Measurements from ENCODE around the gene HOMER2. TPM values are rescaled to one million over a fixed set of nuclear protein-coding genes. Genes with fewer than 3 reads are reported as not detected.

HOMER2 gene
- total and polyA plus RNA-seq, 4 donors: 4.3 to 62.0 (median 23.6) TPM

GRCh38 chr15:82907350-82907749 lies 45.2 kb downstream of the HOMER2 start:
- H3K27me3 ChIP-seq (ENCODE audit: control insufficient read depth in 4 of 4, insufficient read depth in 4 of 4, low read length in 3 of 4): no peaks in the 10 kb centered on the region
- 94% methylated on average over 1 of the region's 1 CpG for WGBS
- no peak for TF ChIP-seq ATF3 (IDR thresholded peaks at IDR 0.05)
- TF ChIP-seq RXRA (IDR thresholded peaks at IDR 0.05): no peak
- TF ChIP-seq GABPA (IDR thresholded peaks at IDR 0.05 in 1 of 2, conservative IDR thresholded peaks at IDR 0.05 in 1 of 2): no peak
- no peak for TF ChIP-seq HNF4A (conservative IDR thresholded peaks at IDR 0.05)
- no peak for TF ChIP-seq HNF4G (IDR thresholded peaks at IDR 0.05)
- no peak for TF ChIP-seq FOXA2 (IDR thresholded peaks at IDR 0.05)
- TF ChIP-seq JUND (IDR thresholded peaks at IDR 0.05): no peak
- no peak overlapping the region for H3K9ac ChIP-seq (ENCODE audit: low read depth in 1 of 2, low read length in 2 of 2)
- no peak overlapping the region for H3K4me3 ChIP-seq (ENCODE audit: low read depth in 1 of 3, low read length in 3 of 3)
- DNase-seq (ENCODE audit: low spot score): no peak
- peaks cover 0 to 2% (median 0%) of the 10 kb centered on the region in 4 donors for H3K4me1 ChIP-seq (ENCODE audit: control insufficient read depth in 4 of 4, insufficient read depth in 4 of 4, low read length in 3 of 4)
- H3K9me3 ChIP-seq (ENCODE audit: control insufficient read depth in 4 of 4, low read length in 3 of 4): peaks cover 0 to 9% (median 5%) of the 10 kb centered on the region in 4 donors
- no peaks in the 10 kb centered on the region for H3K36me3 ChIP-seq (ENCODE audit: control insufficient read depth in 4 of 4, insufficient read depth in 3 of 4, low read depth in 1 of 4, low read length in 3 of 4)
- H3K27ac ChIP-seq (ENCODE audit: low read depth in 1 of 2, low read length in 2 of 2): no peak overlapping the region

GRCh38 chr15:82904574-82904973 lies 47.9 kb downstream of the HOMER2 start:
- H3K9ac ChIP-seq (ENCODE audit: low read depth in 1 of 2, low read length in 2 of 2): no peak overlapping the region
- TF ChIP-seq ATF3 (IDR thresholded peaks at IDR 0.05): no peak
- no peak overlapping the region for H3K27ac ChIP-seq (ENCODE audit: low read depth in 1 of 2, low read length in 2 of 2)
- H3K27me3 ChIP-seq (ENCODE audit: control insufficient read depth in 4 of 4, insufficient read depth in 4 of 4, low read length in 3 of 4): no peaks in the 10 kb centered on the region
- H3K4me1 ChIP-seq (ENCODE audit: control insufficient read depth in 4 of 4, insufficient read depth in 4 of 4, low read length in 3 of 4): peaks cover 0 to 20% (median 14%) of the 10 kb centered on the region in 4 donors
- 90% methylated on average over 3 of the region's 3 CpGs for WGBS
- H3K36me3 ChIP-seq (ENCODE audit: control insufficient read depth in 4 of 4, insufficient read depth in 3 of 4, low read depth in 1 of 4, low read length in 3 of 4): no peaks in the 10 kb centered on the region
- no peak for DNase-seq (ENCODE audit: low spot score)
- H3K9me3 ChIP-seq (ENCODE audit: control insufficient read depth in 4 of 4, low read length in 3 of 4): peaks cover 0 to 9% (median 5%) of the 10 kb centered on the region in 4 donors
- no peak overlapping the region for H3K4me3 ChIP-seq (ENCODE audit: low read depth in 1 of 3, low read length in 3 of 3)

- WGBS: 95% methylated on average over 16 of the region's 16 CpGs
- no peak overlapping the region for H3K4me3 ChIP-seq (ENCODE audit: low read depth in 1 of 3, low read length in 3 of 3)
Observed at GRCh38 chr15:82903511-82903910, 49.0 kb downstream of the HOMER2 start.

More at GRCh38 chr15:82903511-82903910, 49.0 kb downstream of the HOMER2 start:
- peaks cover 0 to 26% (median 15%) of the 10 kb centered on the region in 4 donors for H3K4me1 ChIP-seq (ENCODE audit: control insufficient read depth in 4 of 4, insufficient read depth in 4 of 4, low read length in 3 of 4)
- H3K27me3 ChIP-seq (ENCODE audit: control insufficient read depth in 4 of 4, insufficient read depth in 4 of 4, low read length in 3 of 4): no peaks in the 10 kb centered on the region
- no peak overlapping the region for H3K27ac ChIP-seq (ENCODE audit: low read depth in 1 of 2, low read length in 2 of 2)
- peaks cover 0 to 3% (median 1%) of the 10 kb centered on the region in 4 donors for H3K9me3 ChIP-seq (ENCODE audit: control insufficient read depth in 4 of 4, low read length in 3 of 4)
- TF ChIP-seq NR2F2 (IDR thresholded peaks at IDR 0.05) (no peak), HNF4G (IDR thresholded peaks at IDR 0.05) (no peak), MAX (IDR thresholded peaks at IDR 0.05) (no peak), FOXA2 (IDR thresholded peaks at IDR 0.05) (no peak), CTCF (IDR thresholded peaks at IDR 0.05; ENCODE audit: low read depth, low read length, missing input control) (no peak), YY1 (IDR thresholded peaks at IDR 0.05) (no peak), RXRA (IDR thresholded peaks at IDR 0.05) (no peak)
- H3K9ac ChIP-seq (ENCODE audit: low read depth in 1 of 2, low read length in 2 of 2): no peak overlapping the region
- H3K36me3 ChIP-seq (ENCODE audit: control insufficient read depth in 4 of 4, insufficient read depth in 3 of 4, low read depth in 1 of 4, low read length in 3 of 4): no peaks in the 10 kb centered on the region
- DNase-seq (ENCODE audit: low spot score): no peak
